Body of pancreas (tissue), 4 donors: ENCODE measurements around the gene OR13C4.

ENCODE experiments used
- CTCF ChIP-seq, 7 experiments: fragments of 450-650 bp in 4 of 7; fragments of 200-600 bp in 3 of 7; sonication (generic) in 3 of 7; IDR thresholded peaks; one replicate each; pipeline ENCODE4 v1.5.1; 2016 to 2019; ENCODE audit warnings: antibody characterized with exemption in 7 of 7
- POLR2A ChIP-seq, 3 donors: fragments of 450-650 bp; IDR thresholded peaks; one replicate each; pipeline ENCODE4 v1.6.1; 2016; ENCODE audit warnings: antibody characterized with exemption in 3 of 3, mild to moderate bottlenecking in 2 of 3

DNA sequence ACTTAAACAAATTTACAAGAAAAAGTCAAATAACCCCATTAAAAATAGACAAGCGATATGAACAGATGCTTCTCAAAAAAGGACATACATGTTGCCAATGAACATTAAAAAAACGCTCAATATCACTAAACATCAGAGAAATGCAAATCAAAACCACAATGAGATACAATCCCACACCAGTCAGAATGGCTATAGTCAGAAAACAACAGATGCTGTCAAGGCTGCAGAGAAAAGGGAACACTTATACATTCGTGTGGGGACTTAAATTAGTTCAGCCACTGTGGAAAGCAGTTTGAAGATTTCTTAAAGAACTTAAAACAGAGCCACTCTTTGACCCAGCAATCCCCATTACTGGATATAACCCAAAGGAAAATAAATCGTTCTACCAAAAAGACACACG, 12.1 kb downstream of the OR13C4 start:
- TF ChIP-seq CTCF (IDR thresholded peaks at IDR 0.05) (no peak), POLR2A (IDR thresholded peaks at IDR 0.05) (no peak)
